ENCODE data around the gene CMTM8. TPM values are rescaled to one million over a fixed set of nuclear protein-coding genes. Genes with fewer than 3 reads are reported as not detected.

Gene CMTM8
- total and polyA plus RNA-seq, 2 of the 8 experiments (the other 6 are each of a cell fraction or from before 2014, with no cell fraction given) = 10.5 to 22.4 TPM

GRCh38 chr3:32219537-32219936 is 18.9 kb upstream of the CMTM8 start:
- no peaks in the 10 kb centered on the region for H3K36me3 ChIP-seq (ENCODE audit: control insufficient read depth in 2 of 4, insufficient read depth in 4 of 4, low read length in 3 of 4)
- no peak overlapping the region for H3K56ac ChIP-seq (replicated peaks; ENCODE audit: insufficient read length, low read depth, low read length)
- H3K79me1 ChIP-seq (ENCODE audit: low read depth, low read length) = no peaks in the 10 kb centered on the region
- no peak overlapping the region for H3K4me2 ChIP-seq (ENCODE audit: insufficient read depth in 1 of 2, low read depth in 2 of 2, low read length in 2 of 2)
- POLR2A ChIA-PET (ENCODE audit: partially characterized antibody) = no interaction called here
- H3K18ac ChIP-seq (ENCODE audit: extremely low read depth, low read length) = no peak overlapping the region
- no peak overlapping the region for H3K9ac ChIP-seq (replicated peaks in 1 of 4; ENCODE audit: extremely low read depth in 1 of 4, low read depth in 3 of 4, low read length in 3 of 4)
- 84% methylated on average over 4 of the region's 4 CpGs; no CpG with 5 or more reads in 1 of the 2 experiments for WGBS, 2 experiments (ENCODE audit: extremely low coverage in 1 of 2, insufficient coverage in 1 of 2, insufficient read length in 1 of 2, insufficient replicate concordance in 2 of 2, low coverage in 1 of 2, low lambda C conversion rate in 2 of 2, missing lambda C conversion rate in 1 of 2)
- DNase-seq (ENCODE audit: low read depth in 1 of 2, low spot score in 2 of 2) (no peak), FAIRE-seq (no peak)
- no peaks in the 10 kb centered on the region for H4K20me1 ChIP-seq (replicated peaks in 1 of 2; ENCODE audit: control insufficient read depth in 1 of 2, insufficient read depth in 2 of 2, low read length in 2 of 2)
- no peaks in the 10 kb centered on the region for H3K79me2 ChIP-seq (ENCODE audit: control insufficient read depth in 1 of 2, insufficient read depth in 2 of 2, low read length in 2 of 2)
- H2BK120ac ChIP-seq (replicated peaks; ENCODE audit: low read depth, low read length) = no peak overlapping the region
- H2BK5ac ChIP-seq (ENCODE audit: low read depth, low read length) = no peak overlapping the region
- no peak overlapping the region for H2AFZ ChIP-seq (ENCODE audit: low read length)
- H3K23me2 ChIP-seq (ENCODE audit: low read depth, low read length) = no peaks in the 10 kb centered on the region
- H3K9me3 ChIP-seq (ENCODE audit: insufficient read depth in 2 of 2, low read depth in 1 of 2, low read length in 1 of 2) = no peaks in the 10 kb centered on the region
- no peak overlapping the region for H2BK15ac ChIP-seq (ENCODE audit: low read length)
- no peak overlapping the region for H2BK20ac ChIP-seq (ENCODE audit: low read length)
- no peaks in the 10 kb centered on the region for H3K4me1 ChIP-seq (replicated peaks in 1 of 4; ENCODE audit: control insufficient read depth in 3 of 4, insufficient read depth in 4 of 4, low read length in 3 of 4)
- no peak overlapping the region for H3K4ac ChIP-seq (replicated peaks; ENCODE audit: insufficient read length, low read depth, low read length)
- H3K4me3 ChIP-seq (ENCODE audit: extremely low read depth in 1 of 4, insufficient read depth in 2 of 4, low read depth in 3 of 4, low read length in 4 of 4) = no peak overlapping the region
- H3K27ac ChIP-seq (ENCODE audit: low read depth, low read length) = no peak overlapping the region
- H4K5ac ChIP-seq (ENCODE audit: insufficient read length, low read depth, low read length) = no peak overlapping the region
- H3K14ac ChIP-seq (ENCODE audit: insufficient read length) = no peak overlapping the region
- H4K8ac ChIP-seq (ENCODE audit: extremely low read depth, insufficient read depth, low read length) = no peak overlapping the region
- CTCF ChIA-PET (ENCODE audit: partially characterized antibody) = interaction anchor here (1.1 to 1.6 kb wide), 4 partner anchors 8 to 42 kb away, joined by 3 to 5 read pairs (median 4); no protein-coding TSS in a partner anchor
- no peaks in the 10 kb centered on the region for H3K27me3 ChIP-seq (replicated peaks in 1 of 4; ENCODE audit: control insufficient read depth in 3 of 4, extremely low read depth in 1 of 4, insufficient read depth in 3 of 4, low read length in 3 of 4)
- no peak overlapping the region for H2BK12ac ChIP-seq (ENCODE audit: low read depth, low read length)
- H3K23ac ChIP-seq (ENCODE audit: insufficient read length) = no peak overlapping the region
- H4K91ac ChIP-seq (replicated peaks; ENCODE audit: insufficient read length, low read length) = no peak overlapping the region
- no peak overlapping the region for H2AK5ac ChIP-seq (ENCODE audit: low read depth, low read length)
- TF ChIP-seq USF2 (IDR thresholded peaks at IDR 0.05; ENCODE audit: low read length) (no peak), TAF7 (optimal IDR thresholded peaks at IDR 0.05; ENCODE audit: borderline replicate concordance, low read depth, low read length) (no peak), CBX5 (IDR thresholded peaks at IDR 0.05; ENCODE audit: low read depth, low read length) (no peak), BRCA1 (IDR thresholded peaks at IDR 0.05; ENCODE audit: low read depth, low read length) (no peak), SUZ12 (IDR thresholded peaks at IDR 0.05; ENCODE audit: low read length) (no peak), YY1 (IDR thresholded peaks at IDR 0.05; ENCODE audit: low read depth, low read length) (no peak), POLR2AphosphoS5 (IDR thresholded peaks at IDR 0.05; ENCODE audit: low read depth, low read length) (no peak), EP300 (IDR thresholded peaks at IDR 0.05; ENCODE audit: borderline replicate concordance in 1 of 2, low read depth in 2 of 2, low read length in 2 of 2) (no peak), TEAD4 (IDR thresholded peaks at IDR 0.05; ENCODE audit: low read depth, low read length) (no peak), GTF2F1 (IDR thresholded peaks at IDR 0.05; ENCODE audit: borderline replicate concordance, low read depth, low read length) (no peak), ATF2 (IDR thresholded peaks at IDR 0.05; ENCODE audit: low read length) (no peak), CEBPB (IDR thresholded peaks at IDR 0.05; ENCODE audit: low read depth, low read length) (no peak)
